HG03432 (cell line): ENCODE measurements around the gene PLAGL1.
"Not testable (repeated sequence)": the region's sequence is repeated elsewhere in the genome, so short reads cannot be mapped to it uniquely, and the experiment has no call there.

ENCODE experiments used
- ATAC-seq: cut with Tn5 transposase; IDR thresholded peaks from one replicate; pipeline ENCODE4 v1.9.1; 2021; ENCODE audit warnings: mild to moderate bottlenecking, moderate library complexity; ENCODE audit not compliant: unreplicated experiment

The PLAGL1 gene

GRCh38 chr6:144008120-144008811 lies at the start of gene PLAGL1:
Gene PLAGL1 (minus strand): TSS chr6:144008259. CDS start chr6:143948136, 60,123 bp downstream.
- ATAC-seq = peak; percentile 80

GRCh38 chr6:144055121-144055931 lies 47.3 kb upstream of the PLAGL1 start:
- peak; percentile 88 for ATAC-seq

GRCh38 chr6:144053601-144054000 lies 45.5 kb upstream of the PLAGL1 start:
- ATAC-seq = no peak

DNA sequence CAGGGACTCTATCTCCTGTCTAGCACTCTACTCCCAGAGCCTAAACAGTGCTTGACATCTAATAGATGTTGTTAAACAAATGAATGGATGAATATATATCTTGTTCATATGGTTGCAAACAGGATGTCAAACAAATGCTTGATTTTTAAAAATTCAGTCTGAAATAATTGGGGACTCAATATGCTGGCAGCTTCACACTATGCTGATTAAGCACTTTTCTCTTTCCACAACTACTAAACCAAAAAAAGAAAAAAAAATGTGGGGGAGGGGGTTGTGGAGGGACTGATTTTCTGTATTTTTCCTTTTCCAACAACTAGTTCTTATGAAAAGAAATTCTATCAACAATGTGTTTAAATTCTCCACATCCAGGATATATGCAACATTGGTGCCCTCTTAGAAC lies 44.4 kb upstream of the PLAGL1 start:
- no peak for ATAC-seq

DNA sequence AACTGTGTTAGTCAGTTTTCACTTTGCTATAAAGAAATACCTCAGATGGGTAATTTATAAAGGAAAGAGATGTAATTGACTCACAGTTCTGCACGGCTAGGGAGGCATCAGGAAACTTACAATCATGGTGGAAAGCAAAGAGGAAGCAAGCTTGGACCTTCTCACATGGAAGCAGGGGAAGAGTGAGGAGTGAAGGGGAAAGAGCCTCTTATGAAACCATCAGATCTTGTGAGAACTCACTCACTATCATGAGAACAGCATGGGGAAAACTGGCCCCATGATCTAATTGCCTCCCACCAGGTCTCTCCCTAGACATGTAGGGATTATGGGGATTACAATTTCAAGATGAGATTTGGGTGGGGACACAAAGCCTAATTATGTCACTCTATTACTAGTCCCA lies 41.3 kb upstream of the PLAGL1 start:
- ATAC-seq = no peak

- ATAC-seq = no peak
These were observed 39.6 kb upstream of the PLAGL1 start for GRCh38 chr6:144047688-144048087.

DNA sequence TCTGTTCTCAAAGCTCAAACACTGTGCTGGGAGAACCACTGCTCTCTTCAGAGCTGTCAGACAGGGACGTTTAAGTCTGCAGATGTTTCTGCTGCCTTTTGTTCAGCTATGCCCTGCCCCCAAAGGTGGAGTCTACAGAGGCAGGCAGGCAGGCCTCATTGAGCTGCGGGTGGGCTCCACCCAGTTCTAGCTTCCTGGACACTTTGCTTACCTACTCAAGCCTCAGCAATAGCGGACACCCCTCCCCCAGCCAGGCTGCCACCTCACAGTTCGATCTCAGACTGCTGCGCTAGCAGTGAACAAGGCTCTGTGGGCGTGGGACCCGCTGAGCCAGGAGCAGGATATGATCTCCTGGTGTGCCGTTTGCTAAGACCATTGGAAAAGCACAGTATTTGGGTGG lies 38.6 kb upstream of the PLAGL1 start:
- not testable (repeated sequence) for ATAC-seq

- not testable (repeated sequence) for ATAC-seq
These were observed 36.9 kb upstream of the PLAGL1 start for GRCh38 chr6:144044989-144045388.

DNA sequence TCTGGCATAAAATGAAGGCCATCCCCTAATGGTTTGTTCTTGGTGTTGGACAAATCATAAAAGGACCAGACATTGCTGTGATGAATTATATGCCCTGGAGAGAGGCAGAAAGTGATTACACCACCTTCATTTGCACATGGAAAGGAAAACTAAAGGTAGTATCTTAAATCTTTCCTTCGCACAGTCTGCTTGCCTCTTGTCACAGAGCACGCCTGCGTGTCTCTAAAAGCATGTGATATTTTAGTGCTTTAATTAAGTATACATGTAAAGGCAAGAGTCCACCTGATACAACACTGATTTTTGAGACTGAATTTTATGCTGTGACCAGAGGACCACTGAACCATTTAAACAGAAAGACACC lies 28.8 kb upstream of the PLAGL1 start:
- ATAC-seq = no peak

- peak; percentile 89 for ATAC-seq
These were observed 28.2 kb upstream of the PLAGL1 start for GRCh38 chr6:144036064-144036834.

GRCh38 chr6:144035416-144035815 lies 27.4 kb upstream of the PLAGL1 start:
- no peak for ATAC-seq

- ATAC-seq = no peak
These were observed 26.0 kb upstream of the PLAGL1 start for GRCh38 chr6:144033816-144034735.

DNA sequence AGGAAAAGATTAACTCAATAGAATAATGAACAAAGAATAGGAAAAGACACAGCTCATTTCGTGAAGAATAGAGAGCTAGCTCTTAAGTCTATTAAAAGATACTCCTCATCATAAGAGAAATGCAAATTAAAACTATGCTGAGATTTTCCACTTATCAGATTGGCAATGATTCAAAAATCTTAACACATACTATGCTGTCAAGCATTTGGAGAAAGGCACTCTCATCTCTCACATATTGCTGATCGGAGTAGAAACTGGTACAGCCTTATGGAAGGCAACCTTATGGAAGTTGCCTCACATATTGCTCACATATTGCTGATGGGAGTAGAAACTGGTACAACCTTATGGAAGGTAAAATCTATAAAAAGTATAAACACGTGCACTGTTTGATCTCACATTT lies 21.4 kb upstream of the PLAGL1 start:
- no peak for ATAC-seq

DNA sequence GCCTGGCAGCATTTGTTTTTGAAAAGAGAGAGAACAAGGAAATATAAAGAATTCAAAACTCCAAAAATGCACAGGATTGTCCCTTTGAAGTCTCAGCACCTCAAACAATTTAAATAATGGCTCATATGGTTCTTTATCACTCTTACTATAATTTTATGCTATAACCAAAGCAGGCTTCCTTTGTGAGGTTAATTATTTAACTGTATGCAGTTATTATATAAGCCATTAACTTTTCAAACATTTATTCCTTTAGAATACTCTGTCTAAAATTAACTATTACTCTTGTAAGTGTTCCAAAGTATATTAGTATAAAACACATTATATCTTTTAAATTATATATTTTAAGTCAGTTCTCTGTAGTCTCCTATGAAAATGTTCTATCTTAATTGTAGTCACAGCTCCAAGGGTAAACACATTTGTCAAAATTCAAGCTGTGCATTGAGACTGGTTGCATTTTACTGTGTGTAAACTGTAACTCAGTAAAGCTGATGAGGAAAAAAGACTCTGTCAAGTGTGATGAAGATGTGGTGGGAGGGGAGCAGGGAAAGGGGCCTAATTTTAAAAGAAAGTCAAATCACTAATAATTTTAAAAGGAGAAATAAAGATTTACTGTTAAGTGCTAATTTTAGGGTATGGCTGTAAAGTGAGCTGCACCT lies 20.0 kb upstream of the PLAGL1 start:
- peak; percentile 46 for ATAC-seq

- no peak for ATAC-seq
These were observed 15.2 kb upstream of the PLAGL1 start for GRCh38 chr6:144023216-144023615.

DNA sequence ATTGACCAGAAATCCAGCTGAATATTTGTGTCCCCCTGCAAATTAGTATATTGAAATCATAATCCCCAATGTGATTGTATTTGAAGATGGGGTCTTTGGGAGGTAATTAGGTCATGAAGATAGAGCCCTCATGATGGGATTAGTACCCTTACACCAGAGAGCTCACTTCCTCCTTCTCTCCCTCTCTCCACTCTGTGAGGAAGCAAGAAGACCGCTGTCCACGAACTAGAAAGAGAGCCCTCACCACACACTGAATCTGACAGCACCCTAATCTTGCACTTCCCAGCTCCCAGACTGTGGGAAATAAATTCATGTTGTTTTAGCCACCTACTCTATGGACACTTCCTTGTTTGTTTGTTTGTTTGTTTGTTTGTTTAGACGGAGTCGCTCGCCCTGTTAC lies 11.9 kb upstream of the PLAGL1 start:
- ATAC-seq = no peak

DNA sequence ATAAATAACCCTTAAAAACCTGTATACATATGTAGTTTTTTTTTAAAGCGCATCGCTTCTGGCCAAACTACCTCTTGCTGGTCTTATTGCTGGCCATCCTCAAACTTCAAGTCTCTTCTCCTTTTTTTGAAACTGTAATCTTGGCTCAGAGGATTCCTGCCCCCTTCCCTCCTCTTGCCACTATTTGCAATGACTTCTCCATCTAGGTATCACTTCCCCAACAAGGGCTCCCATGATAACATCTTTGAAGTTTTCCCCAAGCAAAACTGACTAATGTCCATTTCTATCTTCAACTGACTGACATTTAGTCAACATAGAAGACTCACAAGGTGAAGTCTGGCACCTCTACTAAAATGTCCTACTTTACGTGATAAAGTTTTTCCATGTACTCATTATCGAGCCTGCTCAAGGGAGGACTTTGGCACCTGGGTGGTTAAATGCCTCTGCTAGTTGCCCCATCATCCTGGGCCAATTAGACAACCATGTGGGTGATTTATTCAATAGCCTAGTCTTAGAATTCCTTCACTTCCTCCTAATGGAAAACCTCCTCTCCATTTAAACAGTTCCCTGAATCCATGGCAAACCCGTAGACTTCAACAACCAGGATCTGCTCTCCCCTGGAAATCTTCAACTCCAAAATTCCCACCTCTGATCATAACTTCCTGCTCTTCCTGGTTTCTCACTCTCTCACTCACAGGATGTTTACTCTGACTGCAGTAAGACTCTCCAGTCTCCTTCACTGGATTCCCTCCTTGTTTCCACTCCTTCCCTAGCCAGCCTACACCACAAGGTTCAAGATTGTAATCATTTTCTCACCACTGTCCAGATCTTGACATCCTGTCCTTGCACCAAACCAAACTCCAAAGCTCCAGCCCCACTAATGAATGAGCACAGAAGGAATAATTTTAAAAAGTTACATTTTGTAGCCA lies 9.4 kb upstream of the PLAGL1 start:
- ATAC-seq = no peak

DNA sequence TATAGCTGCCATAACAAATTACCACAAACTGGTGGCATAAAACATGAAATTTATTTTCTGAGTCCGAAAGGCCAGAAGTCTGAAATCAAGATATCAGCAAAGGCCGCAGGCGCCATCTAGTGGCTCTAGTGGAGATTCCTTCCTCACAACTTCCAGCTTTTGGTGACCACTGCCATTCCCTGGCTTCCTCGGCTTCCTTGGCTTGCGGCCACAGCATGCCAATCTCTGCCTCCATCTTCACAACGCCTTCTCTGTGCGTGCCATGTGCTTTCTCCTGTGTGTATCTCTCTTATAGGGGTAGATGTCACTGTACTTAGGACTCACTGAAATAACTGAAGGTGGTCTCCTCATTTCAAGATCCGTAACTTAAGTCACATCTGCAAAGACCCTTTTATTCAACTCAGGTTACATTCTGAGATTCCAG lies 5.4 kb upstream of the PLAGL1 start:
- no peak for ATAC-seq

GRCh38 chr6:144012534-144012933 lies 4.5 kb upstream of the PLAGL1 start:
- no peak for ATAC-seq
